Mucosa of rectum (tissue), 2 donors: ENCODE data around the gene TREML4.
"Not testable (repeated sequence)": the region's sequence is repeated elsewhere in the genome, so short reads cannot be mapped to it uniquely, and the experiment has no call there.

ENCODE experiments used
- H3K27ac ChIP-seq, 2 donors: one replicate each; pipeline ENCODE4 v1.7.0; 2013; ENCODE audit warnings: inconsistent platforms in 2 of 2, low read depth in 2 of 2, low read length in 2 of 2
- H3K27me3 ChIP-seq, 2 donors: one replicate each; pipeline ENCODE4 v1.7.0; 2013; ENCODE audit warnings: low read length in 2 of 2; ENCODE audit not compliant: control insufficient read depth in 2 of 2, insufficient read depth in 2 of 2
- H3K36me3 ChIP-seq, 2 donors: one replicate each; pipeline ENCODE4 v1.7.0; 2013; ENCODE audit warnings: low read length in 2 of 2; ENCODE audit not compliant: control insufficient read depth in 2 of 2, insufficient read depth in 2 of 2
- H3K4me1 ChIP-seq, 2 donors: one replicate each; pipeline ENCODE4 v1.7.0; 2013; ENCODE audit warnings: low read length in 2 of 2, mild to moderate bottlenecking in 1 of 2; ENCODE audit not compliant: control insufficient read depth in 2 of 2, insufficient read depth in 2 of 2
- H3K4me3 ChIP-seq, 2 donors: one replicate each; pipeline ENCODE4 v1.7.0; 2013; ENCODE audit warnings: low read length in 2 of 2
- H3K9ac ChIP-seq, 2 donors: one replicate each; pipeline ENCODE4 v1.7.0; 2013; ENCODE audit warnings: low read length in 2 of 2, low read depth in 1 of 2, mild to moderate bottlenecking in 1 of 2
- H3K9me3 ChIP-seq, 2 donors: one replicate each; pipeline ENCODE4 v1.7.0; 2013; ENCODE audit warnings: low read length in 2 of 2; ENCODE audit not compliant: control insufficient read depth in 2 of 2
- donor health status: healthy.
- donor health status: Normal muscosa, but diverticular disease.

TREML4 gene

DNA sequence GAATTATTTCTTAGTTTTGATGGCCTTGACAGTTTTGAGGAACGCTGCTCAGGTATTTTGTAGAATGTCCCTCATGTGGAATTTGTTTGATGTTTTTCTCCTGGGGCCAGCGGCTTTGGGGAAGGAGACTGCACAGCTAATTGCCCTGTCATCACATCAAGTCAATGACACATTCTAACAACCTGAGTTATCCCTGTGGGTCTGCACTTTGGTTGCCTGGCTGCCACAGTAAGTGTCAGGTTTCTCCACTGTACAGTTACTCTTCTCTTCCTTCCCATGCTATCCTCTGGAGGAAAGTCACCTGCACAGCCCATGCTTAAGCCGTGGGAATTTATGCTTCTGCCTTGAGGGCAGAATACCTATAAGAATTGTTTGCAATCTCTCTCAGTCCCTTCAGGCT lies 1.4 kb upstream of the TREML4 start:
- Histone ChIP-seq H3K36me3 (no peaks in the 10 kb centered on the region), H3K4me3 (no peak overlapping the region), H3K27ac (no peak overlapping the region), H3K9ac (no peak overlapping the region), H3K4me1 (no peaks in the 10 kb centered on the region), H3K27me3 (peaks cover 3 to 12% of the 10 kb centered on the region in 2 donors), H3K9me3 (no peaks in the 10 kb centered on the region)

DNA sequence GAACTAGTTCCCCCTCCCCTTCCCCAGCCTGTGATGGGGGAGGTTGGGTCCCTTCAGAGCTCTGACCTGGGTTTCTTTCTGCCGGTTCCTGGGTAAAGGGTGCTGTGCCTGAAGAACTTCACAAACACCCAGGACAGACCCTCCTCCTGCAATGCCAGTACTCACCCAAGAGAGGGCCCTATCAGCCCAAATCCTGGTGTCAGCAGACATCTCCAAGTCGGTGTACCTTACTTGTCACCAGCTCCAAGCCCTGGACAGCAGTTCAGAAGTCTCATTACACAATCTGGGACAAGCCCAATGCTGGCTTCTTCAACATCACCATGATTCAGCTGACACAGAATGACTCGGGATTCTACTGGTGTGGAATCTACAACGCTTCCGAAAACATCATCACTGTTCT lies 467 bp downstream of the TREML4 start:
- Histone ChIP-seq H3K9me3 (no peaks in the 10 kb centered on the region), H3K9ac (no peak overlapping the region), H3K36me3 (no peaks in the 10 kb centered on the region), H3K4me1 (no peaks in the 10 kb centered on the region), H3K27ac (no peak overlapping the region), H3K4me3 (no peak overlapping the region), H3K27me3 (peaks cover 3 to 12% of the 10 kb centered on the region in 2 donors)

DNA sequence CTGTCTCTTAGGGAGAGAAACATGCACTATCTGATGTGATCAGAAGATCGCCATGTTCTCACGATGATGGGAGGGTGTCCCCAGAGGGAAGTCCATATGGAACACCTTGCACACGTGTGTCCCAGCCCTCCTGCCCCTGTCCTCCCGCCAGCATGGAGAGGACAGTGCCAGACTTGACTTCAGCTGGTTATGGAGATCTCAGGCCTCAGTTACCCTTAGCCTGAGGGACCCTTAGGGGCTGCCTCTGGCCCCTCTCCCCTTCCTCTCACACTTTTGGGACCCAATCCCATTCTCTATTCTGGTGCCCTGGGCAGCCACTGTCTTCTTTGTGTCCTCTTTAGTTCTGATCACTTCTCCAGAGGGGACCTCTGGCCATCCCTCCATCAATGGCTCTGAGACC lies 1.6 kb downstream of the TREML4 start:
- H3K36me3 ChIP-seq = no peaks in the 10 kb centered on the region
- H3K9me3 ChIP-seq = no peaks in the 10 kb centered on the region
- H3K4me3 ChIP-seq = no peak overlapping the region
- peaks cover 3 to 9% of the 10 kb centered on the region in 2 donors for H3K27me3 ChIP-seq
- H3K9ac ChIP-seq = no peak overlapping the region
- H3K27ac ChIP-seq = no peak overlapping the region
- H3K4me1 ChIP-seq = no peaks in the 10 kb centered on the region

DNA sequence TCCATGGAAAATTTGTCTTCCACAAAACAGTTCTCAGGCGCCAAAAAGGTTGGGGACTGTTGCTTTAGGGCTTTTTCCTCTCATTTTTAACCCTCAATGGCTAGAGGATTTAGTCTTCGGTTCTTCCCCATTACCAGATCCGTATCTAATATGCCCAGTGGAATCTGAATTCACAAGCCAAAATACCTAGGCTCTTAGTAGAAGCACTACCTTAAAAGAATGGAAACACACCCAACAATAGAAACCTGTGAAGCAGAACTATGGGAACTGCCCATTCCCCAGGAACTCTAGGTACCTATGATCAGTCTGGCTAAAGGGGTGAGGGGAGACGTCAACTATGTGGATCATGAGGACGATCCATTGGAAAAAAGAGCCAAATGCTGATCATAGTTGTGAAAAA lies 3.1 kb downstream of the TREML4 start:
- no peaks in the 10 kb centered on the region for H3K9me3 ChIP-seq
- H3K27ac ChIP-seq = no peak overlapping the region
- H3K4me3 ChIP-seq = no peak overlapping the region
- peaks cover 3 to 9% of the 10 kb centered on the region in 2 donors for H3K27me3 ChIP-seq
- no peaks in the 10 kb centered on the region for H3K36me3 ChIP-seq
- no peaks in the 10 kb centered on the region for H3K4me1 ChIP-seq
- no peak overlapping the region for H3K9ac ChIP-seq

DNA sequence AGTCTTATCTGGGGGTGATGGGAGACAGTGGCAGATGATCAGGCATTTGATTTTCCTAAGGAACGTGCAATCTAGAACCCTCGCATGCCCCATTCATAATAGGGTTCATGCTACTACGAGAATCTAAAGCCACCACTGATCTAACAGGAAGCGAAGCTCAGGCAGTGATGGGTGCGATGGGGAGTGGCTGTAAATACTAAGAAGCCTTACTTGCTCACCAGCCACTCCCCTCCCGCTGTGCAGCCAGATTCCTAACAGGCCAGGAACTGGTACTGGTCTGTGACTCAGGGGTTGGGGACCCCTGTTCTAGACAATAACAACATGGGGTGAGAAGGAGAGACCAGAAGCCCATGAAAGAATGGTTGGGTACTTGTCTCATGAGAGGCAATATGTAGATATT lies 4.5 kb downstream of the TREML4 start:
- Histone ChIP-seq H3K9ac (no peak overlapping the region), H3K4me1 (no peaks in the 10 kb centered on the region), H3K36me3 (no peaks in the 10 kb centered on the region), H3K27me3 (peaks cover 3% of the 10 kb centered on the region in 2 donors), H3K27ac (no peak overlapping the region), H3K9me3 (no peaks in the 10 kb centered on the region), H3K4me3 (no peak overlapping the region)

DNA sequence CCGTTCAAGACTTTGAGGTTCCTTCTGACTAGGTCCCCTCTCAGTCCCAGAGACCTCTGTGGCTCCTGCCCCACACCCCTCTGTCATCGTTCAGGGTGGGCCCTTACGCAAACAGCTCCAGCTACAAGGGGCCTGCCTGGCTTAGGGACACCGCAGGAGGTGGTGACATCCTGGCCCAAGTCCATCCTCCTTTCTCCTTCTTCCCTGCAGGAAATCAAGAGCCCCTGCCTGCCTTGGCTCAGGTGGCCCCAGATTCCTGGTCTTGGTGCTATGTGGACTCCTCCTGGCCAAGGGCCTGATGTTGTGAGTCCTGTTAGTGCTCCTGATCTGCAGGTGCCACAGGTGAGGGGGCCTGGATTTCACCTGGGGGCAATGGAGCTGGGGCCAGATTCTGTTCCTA lies 8.1 kb downstream of the TREML4 start:
- Histone ChIP-seq H3K27ac (no peak overlapping the region), H3K9ac (no peak overlapping the region), H3K27me3 (peaks cover 6 to 13% of the 10 kb centered on the region in 2 donors)

DNA sequence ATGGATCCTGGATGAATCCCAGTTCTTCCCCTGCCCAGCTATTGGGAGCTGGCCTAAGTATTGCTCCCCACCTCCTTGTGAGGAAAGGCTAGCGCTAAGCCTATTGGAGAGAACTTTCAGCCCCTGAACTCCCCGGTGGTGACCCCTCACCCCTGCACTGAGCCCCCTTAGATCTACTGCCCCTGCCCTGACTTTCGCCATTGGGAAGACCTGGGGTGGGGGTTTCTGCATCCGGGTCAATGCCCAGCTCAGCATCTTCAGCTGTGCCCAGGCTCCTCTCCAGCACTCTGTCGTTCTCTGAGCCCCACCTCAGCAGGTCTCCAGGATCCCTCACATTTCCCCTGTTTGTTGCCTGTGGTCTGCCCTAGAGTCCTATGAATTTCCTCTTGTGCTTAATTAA lies 9.0 kb downstream of the TREML4 start:
- Histone ChIP-seq H3K9ac (no peak overlapping the region), H3K4me3 (no peak overlapping the region), H3K27ac (no peak overlapping the region), H3K36me3 (no peaks in the 10 kb centered on the region), H3K27me3 (peaks cover 7 to 13% of the 10 kb centered on the region in 2 donors), H3K4me1 (no peaks in the 10 kb centered on the region), H3K9me3 (no peaks in the 10 kb centered on the region)

More for the DNA sequence above, 8.1 kb downstream of the TREML4 start:
- no peak overlapping the region for H3K4me3 ChIP-seq
- no peaks in the 10 kb centered on the region for H3K36me3 ChIP-seq
- no peaks in the 10 kb centered on the region for H3K4me1 ChIP-seq
- no peaks in the 10 kb centered on the region for H3K9me3 ChIP-seq

DNA sequence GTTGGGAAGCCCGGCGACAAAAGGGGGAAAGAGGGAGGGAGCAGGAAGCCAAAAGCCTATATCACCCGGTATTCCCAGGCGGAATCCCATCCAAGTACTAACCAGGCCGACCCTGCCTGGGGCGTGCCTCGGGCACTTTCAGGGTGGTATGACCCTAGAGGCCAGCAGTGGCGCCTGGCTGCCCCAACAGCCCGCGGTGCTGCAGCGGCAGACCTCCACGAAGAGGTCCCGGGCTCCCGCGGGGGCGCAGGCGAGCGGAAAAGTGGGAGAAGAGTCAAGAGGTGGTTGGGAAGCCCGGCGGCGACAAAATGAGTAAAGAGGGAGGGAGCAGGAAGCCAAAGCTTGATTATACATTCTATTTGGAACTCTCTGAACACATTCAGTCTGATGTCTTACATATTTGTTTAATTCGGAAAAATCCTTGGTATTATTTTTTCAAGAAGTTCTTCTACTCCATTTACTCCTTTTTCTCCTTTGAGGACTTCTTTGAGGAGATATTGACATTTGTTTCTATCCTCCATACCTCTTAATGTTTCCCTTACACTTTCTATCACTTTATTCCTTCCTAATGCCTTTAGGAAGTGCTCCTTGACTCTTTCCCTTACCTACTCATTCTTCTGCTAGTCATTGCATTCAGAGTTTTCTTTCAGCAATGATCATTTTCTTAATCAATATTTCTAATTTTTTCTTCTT lies 11.5 kb downstream of the TREML4 start:
- Histone ChIP-seq H3K4me1 (no peaks in the 10 kb centered on the region), H3K36me3 (no peaks in the 10 kb centered on the region), H3K4me3 (no peak overlapping the region), H3K27ac (no peak overlapping the region), H3K9me3 (no peaks in the 10 kb centered on the region), H3K9ac (no peak overlapping the region), H3K27me3 (peaks cover 8 to 17% of the 10 kb centered on the region in 2 donors)

DNA sequence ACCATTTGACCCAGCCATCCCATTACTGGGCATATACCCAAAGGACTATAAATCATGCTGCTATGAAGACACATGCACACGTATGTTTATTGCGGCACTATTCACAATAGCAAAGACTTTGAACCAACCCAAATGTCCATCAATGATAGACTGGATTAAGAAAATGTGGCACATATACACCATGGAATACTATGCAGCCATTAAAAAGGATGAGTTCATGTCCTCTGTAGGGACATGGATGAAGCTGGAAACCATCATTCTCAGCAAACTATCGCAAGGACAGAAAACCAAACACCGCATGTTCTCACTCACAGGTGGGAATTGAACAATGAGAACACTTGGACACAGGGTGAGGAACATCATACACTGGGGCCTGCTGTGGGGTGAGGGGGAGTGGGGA lies 18.4 kb downstream of the TREML4 start:
- not testable (repeated sequence) for H3K36me3 ChIP-seq, H3K4me3 ChIP-seq, H3K9ac ChIP-seq

DNA sequence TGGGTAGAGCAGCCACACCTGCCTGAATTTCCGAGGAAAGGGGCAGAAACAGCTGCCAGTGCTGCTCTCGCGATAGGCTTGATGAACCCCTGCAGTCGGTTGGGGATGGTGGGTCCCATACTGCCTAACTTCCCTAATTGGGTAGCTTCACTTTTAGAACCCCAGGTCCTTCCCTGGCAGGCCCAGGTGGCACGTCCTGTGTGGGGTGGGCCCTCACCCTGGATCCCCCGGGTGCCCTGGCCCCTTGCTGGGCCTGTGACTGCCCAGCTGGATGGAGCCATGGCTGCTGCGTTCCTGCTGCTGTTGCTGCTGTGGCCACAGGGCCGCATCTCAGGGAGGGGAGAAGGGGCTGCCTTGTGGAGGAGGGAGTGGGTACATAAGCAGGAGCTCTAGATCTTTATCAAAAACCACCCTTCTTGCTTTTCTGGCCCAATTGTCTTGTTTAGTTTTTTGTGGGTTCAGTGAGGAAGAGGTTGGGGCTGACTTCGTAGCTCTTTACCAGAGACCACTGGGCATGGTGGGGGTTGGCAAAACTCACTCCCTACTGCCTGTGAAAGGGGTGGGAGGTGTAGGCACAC lies 19.2 kb downstream of the TREML4 start:
- H3K9ac ChIP-seq = no peak overlapping the region
- H3K36me3 ChIP-seq = no peaks in the 10 kb centered on the region
- no peak overlapping the region for H3K27ac ChIP-seq
- H3K9me3 ChIP-seq = no peaks in the 10 kb centered on the region
- H3K4me1 ChIP-seq = no peaks in the 10 kb centered on the region
- H3K4me3 ChIP-seq = no peak overlapping the region
- peaks cover 0 to 2% of the 10 kb centered on the region in 2 donors for H3K27me3 ChIP-seq

More for the DNA sequence above, 18.4 kb downstream of the TREML4 start:
- H3K27me3 ChIP-seq, H3K9me3 ChIP-seq, H3K4me1 ChIP-seq, H3K27ac ChIP-seq: not testable (repeated sequence)
